GM10248 (cell line): ENCODE measurements around the gene PDZRN3.

Experiments used
- CTCF ChIA-PET: fragments of 300-600 bp; sonication (Branson Sonifier 250); formaldehyde crosslinking; extraction: SDS; loops from one replicate; lab custom pipeline; 2021; ENCODE audit warnings: antibody characterized with exemption; lab: Yijun Ruan, JAX
- POLR2A ChIA-PET: fragments of 350-650 bp; sonication (Branson Sonifier 250); formaldehyde crosslinking; extraction: SDS; loops from one replicate; lab custom pipeline; 2020; ENCODE audit warnings: antibody characterized with exemption; lab: Yijun Ruan, JAX
- DNase-seq: peaks from one replicate; pipeline ENCODE4 v3.0.0; 2012; ENCODE audit errors: extremely low spot score
- TF ChIP-seq, protein P1 (sequence below): IDR thresholded peaks from 2 replicates; pipeline ENCODE4 v1.5.1; 2012; ENCODE audit warnings: mild to moderate bottlenecking, low read depth; ENCODE audit errors: extremely low read depth, missing control alignments, control extremely low read depth

PDZRN3 gene

DNA sequence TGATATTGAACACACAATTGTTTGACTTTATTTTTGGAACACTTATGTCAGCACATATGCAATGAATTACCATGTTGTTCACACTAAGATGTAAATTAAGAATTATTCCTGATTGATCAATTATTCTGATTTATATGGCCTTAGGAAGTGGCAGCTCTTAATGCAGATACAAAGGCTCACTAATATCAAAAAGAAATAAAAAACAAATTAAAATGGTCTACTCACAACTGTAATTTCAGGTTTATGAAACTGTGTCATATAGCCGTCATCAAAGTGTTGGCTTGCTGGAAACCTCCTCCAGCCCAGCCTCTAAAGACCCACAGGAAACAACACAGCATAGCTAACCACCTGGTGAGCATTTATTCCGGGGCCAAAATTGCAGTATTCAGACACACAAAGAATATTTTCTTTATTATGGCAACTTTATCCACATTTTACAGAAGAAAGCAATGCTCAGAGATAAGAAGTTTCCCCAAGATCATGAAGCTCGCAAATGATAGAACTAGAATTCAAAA is 33.4 kb downstream of the PDZRN3 start:
- CTCF ChIA-PET = no interaction called here
- TF ChIP-seq, protein P1, sequence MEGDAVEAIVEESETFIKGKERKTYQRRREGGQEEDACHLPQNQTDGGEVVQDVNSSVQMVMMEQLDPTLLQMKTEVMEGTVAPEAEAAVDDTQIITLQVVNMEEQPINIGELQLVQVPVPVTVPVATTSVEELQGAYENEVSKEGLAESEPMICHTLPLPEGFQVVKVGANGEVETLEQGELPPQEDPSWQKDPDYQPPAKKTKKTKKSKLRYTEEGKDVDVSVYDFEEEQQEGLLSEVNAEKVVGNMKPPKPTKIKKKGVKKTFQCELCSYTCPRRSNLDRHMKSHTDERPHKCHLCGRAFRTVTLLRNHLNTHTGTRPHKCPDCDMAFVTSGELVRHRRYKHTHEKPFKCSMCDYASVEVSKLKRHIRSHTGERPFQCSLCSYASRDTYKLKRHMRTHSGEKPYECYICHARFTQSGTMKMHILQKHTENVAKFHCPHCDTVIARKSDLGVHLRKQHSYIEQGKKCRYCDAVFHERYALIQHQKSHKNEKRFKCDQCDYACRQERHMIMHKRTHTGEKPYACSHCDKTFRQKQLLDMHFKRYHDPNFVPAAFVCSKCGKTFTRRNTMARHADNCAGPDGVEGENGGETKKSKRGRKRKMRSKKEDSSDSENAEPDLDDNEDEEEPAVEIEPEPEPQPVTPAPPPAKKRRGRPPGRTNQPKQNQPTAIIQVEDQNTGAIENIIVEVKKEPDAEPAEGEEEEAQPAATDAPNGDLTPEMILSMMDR = no peak
- no peak for DNase-seq
- POLR2A ChIA-PET = no interaction called here

DNA sequence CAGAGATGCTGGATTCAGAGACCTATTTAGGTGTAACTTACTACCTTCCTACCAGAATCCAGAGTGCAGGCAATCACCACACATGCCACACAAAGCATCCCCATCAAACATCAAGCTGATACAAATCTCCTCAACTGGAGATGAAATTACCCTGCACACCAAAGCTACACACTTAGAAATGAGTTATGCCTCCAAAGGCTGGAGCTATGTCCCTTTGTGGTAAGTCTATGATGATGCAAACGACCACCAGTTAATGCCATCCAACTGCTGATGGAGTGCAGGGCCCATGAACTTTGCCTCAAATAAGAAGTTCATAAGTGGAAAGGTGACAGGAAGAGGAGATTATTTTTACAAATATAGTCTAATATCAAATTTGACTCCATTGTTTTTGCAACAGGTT is 38.1 kb downstream of the PDZRN3 start:
- TF ChIP-seq, protein P1 = no peak
- no peak for DNase-seq
- ChIA-PET CTCF (no interaction called here), POLR2A (no interaction called here)

GRCh38 chr3:73586190-73586589 is 38.6 kb downstream of the PDZRN3 start:
- DNase-seq = no peak
- ChIA-PET POLR2A (no interaction called here), CTCF (no interaction called here)
- TF ChIP-seq, protein P1 = no peak

DNA sequence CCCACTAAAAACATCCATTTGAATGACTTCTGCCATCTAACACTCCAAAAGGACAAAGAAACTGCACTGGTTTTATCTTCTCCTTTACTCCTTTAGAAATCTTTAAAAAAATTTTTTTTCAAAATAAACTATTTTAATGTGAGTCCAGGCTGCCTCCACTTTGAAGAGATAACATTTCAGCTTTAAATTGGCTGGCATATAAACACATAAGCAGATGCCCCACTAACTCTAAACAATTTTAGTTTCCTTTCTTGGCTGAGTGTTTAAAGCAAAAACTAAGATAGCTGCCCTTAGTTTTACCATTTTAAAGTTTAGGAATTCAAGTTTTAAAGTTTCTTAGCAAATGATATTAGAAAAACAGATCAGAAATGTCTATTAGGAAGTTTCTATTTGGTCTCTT is 39.9 kb downstream of the PDZRN3 start:
- POLR2A ChIA-PET = no interaction called here
- TF ChIP-seq, protein P1 = no peak
- DNase-seq = no peak
- CTCF ChIA-PET = interaction anchor here (0.8 to 1.3 kb wide), 2 partner anchors 10 to 13 kb away, joined by 3 to 5 read pairs; no protein-coding TSS in a partner anchor

GRCh38 chr3:73582535-73582934 is 42.2 kb downstream of the PDZRN3 start:
- DNase-seq = no peak
- ChIA-PET POLR2A (no interaction called here), CTCF (no interaction called here)
- TF ChIP-seq, protein P1 = no peak

GRCh38 chr3:73581134-73581846 is 43.5 kb downstream of the PDZRN3 start:
- ChIA-PET POLR2A (no interaction called here), CTCF (no interaction called here)
- TF ChIP-seq, protein P1 = no peak
- no peak for DNase-seq
